Ascending aorta (tissue), 2 donors: Measurements from ENCODE around the gene RNF220. TPM values are rescaled to one million over a fixed set of nuclear protein-coding genes. Genes with fewer than 3 reads are reported as not detected.

Experiments
- DNase-seq, 2 donors: peaks; one replicate each; pipeline ENCODE4 v3.0.0-alpha.2; 2019; ENCODE audit warnings: low spot score in 2 of 2
- H3K27ac ChIP-seq, 2 donors: fragments of 200-600 bp; sonication (generic); one replicate each; pipeline ENCODE4 v1.5.1; 2016 to 2017; ENCODE audit warnings: mild to moderate bottlenecking in 1 of 2
- H3K27me3 ChIP-seq: fragments of 200-600 bp; sonication (generic); one replicate; pipeline ENCODE4 v1.5.1; 2017
- H3K36me3 ChIP-seq, 2 donors: fragments of 200-600 bp; sonication (generic); one replicate each; pipeline ENCODE4 v1.5.1; 2016
- H3K4me1 ChIP-seq, 2 donors: fragments of 200-600 bp; sonication (generic); one replicate each; pipeline ENCODE4 v1.5.1; 2016 to 2017; ENCODE audit warnings: mild to moderate bottlenecking in 1 of 2
- H3K4me3 ChIP-seq, 2 donors: fragments of 200-600 bp; sonication (generic); one replicate each; pipeline ENCODE4 v1.5.1; 2016 to 2017; ENCODE audit warnings: mild to moderate bottlenecking in 1 of 2
- H3K9me3 ChIP-seq, 2 donors: fragments of 200-600 bp; sonication (generic); one replicate each; pipeline ENCODE4 v1.5.1; 2016
- CTCF ChIP-seq, 3 experiments: fragments of 200-600 bp in 2 of 3; fragments of 450-650 bp in 1 of 3; sonication (generic) in 2 of 3; IDR thresholded peaks; one replicate each; pipeline ENCODE4 v1.5.1; 2016 to 2019; ENCODE audit warnings: antibody characterized with exemption in 3 of 3, mild to moderate bottlenecking in 1 of 3, moderate library complexity in 1 of 3
- intact Hi-C: fragments of 100-400 bp; cut with DNase I; formaldehyde crosslinking; loops from one replicate; pipeline ENCODE4 v1.15.1; 2023
- total RNA-seq: library from RNA; depleted of rRNA; stranded (reverse); fragments of >200 nt; gene quantifications from one replicate; pipeline ENCODE4 v1.1.0, GENCODE V29; 2016

The RNF220 gene
- total RNA-seq, 1 donor from 2014 or later: 54.8 TPM

GRCh38 chr1:44643721-44644334 lies 238.8 kb downstream of the RNF220 start:
- no peak for TF ChIP-seq CTCF (IDR thresholded peaks at IDR 0.05)
- intact Hi-C loops: loop anchor here (2.0 kb wide), 1 partner anchor 31 kb away; the partner anchor contains the start of genes ARMH1 and TMEM53
- H3K27ac ChIP-seq: peak overlapping the region; percentile 92 to 94
- DNase-seq: no peak
- H3K9me3 ChIP-seq: no peaks in the 10 kb centered on the region
- H3K27me3 ChIP-seq: no peaks in the 10 kb centered on the region
- peaks cover 45 to 48% of the 10 kb centered on the region in 2 donors for H3K36me3 ChIP-seq
- H3K4me3 ChIP-seq: no peak overlapping the region
- peaks cover 6 to 33% of the 10 kb centered on the region in 2 donors for H3K4me1 ChIP-seq

GRCh38 chr1:44644806-44645205 lies 239.8 kb downstream of the RNF220 start:
- Histone ChIP-seq H3K27ac (peak overlapping the region; percentile 92 to 94), H3K4me1 (peaks cover 6 to 33% of the 10 kb centered on the region in 2 donors)

GRCh38 chr1:44645476-44646244 lies 240.6 kb downstream of the RNF220 start:
- peaks cover 44 to 48% of the 10 kb centered on the region in 2 donors for H3K36me3 ChIP-seq
- H3K27me3 ChIP-seq: no peaks in the 10 kb centered on the region
- H3K9me3 ChIP-seq: no peaks in the 10 kb centered on the region
- DNase-seq: peak; percentile 22 to 85
- H3K4me3 ChIP-seq: peak overlapping the region; percentile 30 to 40
- H3K4me1 ChIP-seq: peaks cover 6 to 33% of the 10 kb centered on the region in 2 donors
- peak overlapping the region; percentile 92 to 94 for H3K27ac ChIP-seq
- TF ChIP-seq CTCF (IDR thresholded peaks at IDR 0.05): peak in 2 of 3 experiments; percentile 7 to 10
- intact Hi-C loops: loop anchor here (1.0 to 2.0 kb wide), 2 partner anchors 13 to 29 kb away; partner anchors contain the start of genes ARMH1 and TMEM53

More at GRCh38 chr1:44644806-44645205, 239.8 kb downstream of the RNF220 start:
- no peak overlapping the region for H3K4me3 ChIP-seq
- intact Hi-C loops: loop anchor here (1.0 to 2.0 kb wide), 2 partner anchors 13 to 30 kb away; partner anchors contain the start of genes ARMH1 and TMEM53
- H3K27me3 ChIP-seq: no peaks in the 10 kb centered on the region
- H3K36me3 ChIP-seq: peaks cover 44 to 48% of the 10 kb centered on the region in 2 donors
- TF ChIP-seq CTCF (IDR thresholded peaks at IDR 0.05): no peak
- H3K9me3 ChIP-seq: no peaks in the 10 kb centered on the region
- DNase-seq: no peak

GRCh38 chr1:44646261-44647110 lies 241.4 kb downstream of the RNF220 start:
- H3K4me1 ChIP-seq: peaks cover 6 to 33% of the 10 kb centered on the region in 2 donors
- H3K4me3 ChIP-seq: peak overlapping the region; percentile 30 to 40
- peak overlapping the region; percentile 92 to 94 for H3K27ac ChIP-seq
- intact Hi-C loops: no loop called here
- peak in 1 of 2 donors; percentile 70 for DNase-seq
- peaks cover 45 to 48% of the 10 kb centered on the region in 2 donors for H3K36me3 ChIP-seq
- H3K9me3 ChIP-seq: no peaks in the 10 kb centered on the region
- TF ChIP-seq CTCF (IDR thresholded peaks at IDR 0.05): no peak
- no peaks in the 10 kb centered on the region for H3K27me3 ChIP-seq

- intact Hi-C loops: no loop called here
- Histone ChIP-seq H3K27me3 (no peaks in the 10 kb centered on the region), H3K27ac (no peak overlapping the region), H3K4me1 (peaks cover 6 to 33% of the 10 kb centered on the region in 2 donors), H3K36me3 (peaks cover 33 to 43% of the 10 kb centered on the region in 2 donors), H3K4me3 (no peak overlapping the region), H3K9me3 (no peaks in the 10 kb centered on the region)
- DNase-seq: no peak
- TF ChIP-seq CTCF (IDR thresholded peaks at IDR 0.05): no peak
Observed at GRCh38 chr1:44647896-44648295, 242.8 kb downstream of the RNF220 start.
